Effector memory CD8-positive, alpha-beta T cell (primary cell): ENCODE data around the gene GRIN2A.

ENCODE experiments used
- ATAC-seq: fragments of 150-1000 bp; cut with Tn5 transposase; replicated peaks from 2 replicates; pipeline ENCODE4 v1.10.0; 2021; ENCODE audit warnings: mild to moderate bottlenecking, moderate library complexity
- DNase-seq, 3 experiments: peaks; one replicate each; pipeline ENCODE4 v3.0.0; 2021
- H3K27ac Mint-ChIP-seq, 2 donors: one replicate each; pipeline ENCODE4 v1.8.0; 2022; ENCODE audit warnings: mild to moderate bottlenecking in 2 of 2, mixed read lengths in 2 of 2, moderate library complexity in 2 of 2
- H3K27me3 Mint-ChIP-seq, 2 donors: one replicate each; pipeline ENCODE4 v1.8.0; 2022; ENCODE audit warnings: mixed read lengths in 2 of 2
- H3K36me3 Mint-ChIP-seq: one replicate; pipeline ENCODE4 v1.8.0; 2022; ENCODE audit warnings: mild to moderate bottlenecking, moderate library complexity, mixed read lengths; ENCODE audit not compliant: insufficient read depth
- H3K4me1 Mint-ChIP-seq, 2 donors: one replicate each; pipeline ENCODE4 v1.8.0; 2022; ENCODE audit warnings: low read depth in 2 of 2, mixed read lengths in 2 of 2
- H3K4me3 Mint-ChIP-seq, 2 donors: one replicate each; pipeline ENCODE4 v1.8.0; 2022; ENCODE audit warnings: mild to moderate bottlenecking in 2 of 2, mixed read lengths in 2 of 2, moderate library complexity in 2 of 2
- H3K9me3 Mint-ChIP-seq, 2 donors: one replicate each; pipeline ENCODE4 v1.8.0; 2022; ENCODE audit warnings: mixed read lengths in 2 of 2
- total RNA-seq, 9 experiments: gene quantifications; one replicate each; lab custom pipeline; 2026; lab: John Stamatoyannopoulos, UW

The GRIN2A gene
- 0 to 0.18 (median 0) reads per million in 9 experiments for total RNA-seq

DNA sequence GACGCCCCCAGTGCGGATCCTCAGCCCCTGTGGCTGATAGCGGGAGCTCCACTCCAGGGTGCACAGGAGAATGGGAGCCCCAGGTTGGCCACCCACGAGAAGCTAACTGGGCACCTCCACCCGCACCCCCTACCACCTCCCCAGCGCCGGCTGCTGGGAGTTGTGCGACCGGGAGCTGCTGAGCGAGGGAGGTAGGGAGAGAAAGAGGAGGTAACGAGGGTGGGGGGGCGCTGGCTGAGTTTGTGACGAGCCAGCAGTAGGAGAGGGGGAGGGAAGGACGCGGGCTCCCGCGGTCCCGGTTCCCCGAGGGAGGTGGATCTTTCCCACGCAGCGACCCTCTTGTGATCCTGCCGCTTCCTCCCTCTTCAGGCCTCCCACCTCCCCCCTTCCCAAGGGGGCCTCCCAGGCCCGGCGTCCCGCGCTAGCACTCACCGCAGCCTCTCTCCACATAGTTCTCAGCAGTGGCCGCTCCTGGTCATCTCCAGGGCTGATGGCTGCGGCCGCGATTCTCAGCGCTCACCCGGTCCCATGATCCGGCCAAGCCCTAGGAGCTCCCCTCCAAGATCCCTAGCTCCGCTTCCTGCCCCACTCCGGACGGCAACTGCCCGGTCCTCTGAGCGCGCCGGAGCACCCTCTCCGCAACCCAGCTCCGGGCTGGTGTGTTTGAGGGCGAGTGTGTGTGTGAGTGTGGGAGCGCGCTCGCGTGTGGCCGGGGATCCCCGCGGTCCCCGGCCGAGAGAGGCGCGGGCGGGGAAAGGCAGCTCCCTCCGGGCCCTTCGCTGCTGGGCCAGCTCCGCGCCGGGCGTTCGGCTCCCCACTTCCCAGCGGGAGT, at the start of gene GRIN2A:
Gene GRIN2A (minus strand): TSS at position 207 of the 832 bp plus-strand sequence. CDS start 2,017 bp downstream, outside the sequence.
- H3K4me1 Mint-ChIP-seq: peaks cover 8% of the 10 kb centered on the region in 2 donors
- DNase-seq (no peak), ATAC-seq (no peak)
- H3K4me3 Mint-ChIP-seq: peak within 1 kb of the TSS; percentile 13 to 22
- H3K9me3 Mint-ChIP-seq: no peaks in the 10 kb centered on the region
- H3K27me3 Mint-ChIP-seq: peaks cover 44 to 69% of the 10 kb centered on the region in 2 donors
- H3K27ac Mint-ChIP-seq: no peak within 1 kb of the TSS
- H3K36me3 Mint-ChIP-seq: no peaks in the 10 kb centered on the region

DNA sequence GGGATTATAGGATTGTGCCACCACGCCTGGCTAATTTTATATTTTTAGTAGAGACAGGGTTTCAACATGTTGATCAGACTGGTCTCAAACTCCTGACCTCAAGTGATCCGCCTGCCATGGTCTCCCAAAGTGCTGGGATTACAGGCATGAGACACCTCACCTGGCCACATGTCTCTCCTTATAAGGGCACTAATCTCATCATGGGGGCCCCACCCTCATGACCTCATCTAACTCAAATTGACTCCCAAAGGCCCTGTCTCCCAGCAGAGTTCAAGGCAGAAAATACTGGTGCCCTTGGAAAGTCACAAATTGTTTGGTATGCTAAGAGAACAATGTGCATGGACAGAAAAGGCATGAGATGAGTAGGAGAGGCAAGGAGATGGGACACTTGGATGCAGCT, 49.3 kb upstream of the GRIN2A start:
- DNase-seq: no peak
- peaks cover 0 to 11% of the 10 kb centered on the region in 2 donors for H3K9me3 Mint-ChIP-seq
- no peaks in the 10 kb centered on the region for H3K4me1 Mint-ChIP-seq
- H3K36me3 Mint-ChIP-seq: no peaks in the 10 kb centered on the region
- H3K27me3 Mint-ChIP-seq: peaks cover 16 to 25% of the 10 kb centered on the region in 2 donors
- H3K27ac Mint-ChIP-seq: no peak overlapping the region
- no peak for ATAC-seq
- no peak overlapping the region for H3K4me3 Mint-ChIP-seq

DNA sequence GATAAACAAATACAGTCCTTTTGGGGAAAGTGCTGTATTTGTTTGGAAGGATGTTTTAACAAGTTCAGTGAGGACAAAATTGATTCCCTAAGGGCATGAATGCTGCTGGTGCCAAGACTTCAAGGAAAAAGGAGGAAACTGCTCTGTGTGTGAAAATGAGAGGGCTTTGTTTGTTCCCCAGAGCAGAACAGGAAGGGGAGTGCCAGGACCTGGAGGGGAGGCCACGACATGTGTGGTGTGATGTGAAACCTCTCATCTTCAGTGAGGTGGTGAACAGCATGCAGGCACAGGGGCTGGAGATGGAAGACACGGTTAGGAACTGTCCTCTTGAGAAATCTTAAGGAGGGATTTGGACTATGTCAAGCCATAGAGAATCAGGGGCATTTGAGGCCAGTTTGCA, 46.6 kb upstream of the GRIN2A start:
- H3K27ac Mint-ChIP-seq: no peak overlapping the region
- ATAC-seq: no peak

DNA sequence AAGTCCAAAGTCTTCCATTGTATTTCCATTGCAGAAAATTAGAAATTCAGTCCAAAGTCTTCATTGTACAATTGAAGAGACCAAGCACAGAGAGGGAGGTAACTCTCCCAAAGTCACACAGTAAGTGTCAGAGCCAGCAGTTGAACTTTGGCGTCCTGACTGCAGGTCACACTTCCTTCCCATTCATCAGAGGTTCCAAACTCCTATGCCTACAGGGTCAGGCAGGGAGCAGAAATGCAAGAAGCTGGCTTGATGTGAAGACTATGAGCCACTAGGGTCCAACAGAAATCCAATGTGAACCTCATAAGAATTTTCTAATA, 44.7 kb upstream of the GRIN2A start:
- Mint-ChIP-seq H3K36me3 (no peaks in the 10 kb centered on the region), H3K27me3 (peaks cover 27 to 55% of the 10 kb centered on the region in 2 donors), H3K4me1 (no peaks in the 10 kb centered on the region), H3K27ac (no peak overlapping the region), H3K4me3 (no peak overlapping the region), H3K9me3 (peaks cover 0 to 5% of the 10 kb centered on the region in 2 donors)
- ATAC-seq: no peak
- no peak for DNase-seq

More for the DNA sequence above, 46.6 kb upstream of the GRIN2A start:
- Mint-ChIP-seq H3K36me3 (no peaks in the 10 kb centered on the region), H3K4me3 (no peak overlapping the region), H3K4me1 (no peaks in the 10 kb centered on the region), H3K9me3 (peaks cover 0 to 11% of the 10 kb centered on the region in 2 donors), H3K27me3 (peaks cover 30 to 45% of the 10 kb centered on the region in 2 donors)
- DNase-seq: no peak

DNA sequence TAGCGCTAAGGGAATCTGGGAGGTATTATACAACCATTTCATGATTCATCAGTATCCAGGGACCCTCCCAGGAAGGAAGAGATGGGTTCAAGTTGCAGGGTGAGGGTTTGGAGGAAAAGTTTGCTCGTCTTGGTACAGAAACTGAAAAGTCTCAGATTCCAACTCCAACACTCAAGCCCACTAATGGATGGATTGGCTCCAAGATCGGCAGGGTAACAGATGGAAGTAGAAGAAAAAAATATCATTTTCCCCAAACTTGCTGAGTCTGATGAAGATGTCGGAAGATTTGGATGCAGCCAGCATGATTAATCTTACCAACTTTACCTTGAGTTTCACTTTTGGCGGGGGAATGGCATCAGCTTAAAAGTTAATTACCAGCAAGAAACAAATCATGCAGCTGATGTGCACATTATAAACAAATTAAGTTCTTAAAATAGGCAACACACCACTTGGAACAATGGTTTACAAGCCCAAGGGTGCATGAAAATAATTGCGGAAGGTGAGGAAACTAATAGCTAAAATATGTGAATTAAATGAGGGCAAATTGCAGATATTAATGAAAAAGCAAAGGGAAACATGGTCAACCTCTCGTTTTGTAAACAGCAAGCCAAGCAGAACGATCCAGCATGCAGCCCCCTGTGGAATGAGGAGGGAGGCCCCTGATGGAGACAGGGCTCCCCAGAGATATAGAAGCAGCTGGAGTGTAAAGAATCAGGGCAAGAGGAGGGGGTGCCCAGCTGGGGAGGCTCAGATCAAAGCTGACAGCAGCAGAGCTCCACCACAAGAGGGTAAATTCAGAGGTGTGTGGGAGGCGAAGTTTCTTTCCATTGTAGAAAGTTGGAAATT, 44.1 kb upstream of the GRIN2A start:
- ATAC-seq: no peak
- Mint-ChIP-seq H3K4me1 (no peaks in the 10 kb centered on the region), H3K9me3 (peaks cover 0 to 4% of the 10 kb centered on the region in 2 donors), H3K27ac (no peak overlapping the region), H3K36me3 (no peaks in the 10 kb centered on the region), H3K4me3 (no peak overlapping the region), H3K27me3 (peaks cover 30 to 59% of the 10 kb centered on the region in 2 donors)
- DNase-seq: no peak

DNA sequence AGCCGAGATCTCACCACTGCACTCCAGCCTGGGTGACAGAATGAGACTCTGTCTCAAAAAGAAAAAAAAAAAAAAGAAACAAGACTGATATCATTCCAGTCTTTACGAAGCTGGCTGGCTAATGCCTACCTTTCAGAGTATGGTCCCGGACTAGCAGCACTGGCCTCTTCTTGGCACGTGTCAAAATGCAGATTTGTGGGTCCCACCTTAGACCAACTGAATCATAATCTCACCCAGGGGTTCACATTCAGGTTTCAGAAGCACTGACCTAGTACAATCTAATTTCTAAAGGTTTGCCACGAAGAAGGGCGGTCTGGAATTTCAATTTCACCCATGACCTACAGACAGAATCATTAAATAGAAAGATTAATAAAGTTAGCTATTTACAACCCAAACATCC, 43.4 kb upstream of the GRIN2A start:
- H3K27ac Mint-ChIP-seq: no peak overlapping the region

DNA sequence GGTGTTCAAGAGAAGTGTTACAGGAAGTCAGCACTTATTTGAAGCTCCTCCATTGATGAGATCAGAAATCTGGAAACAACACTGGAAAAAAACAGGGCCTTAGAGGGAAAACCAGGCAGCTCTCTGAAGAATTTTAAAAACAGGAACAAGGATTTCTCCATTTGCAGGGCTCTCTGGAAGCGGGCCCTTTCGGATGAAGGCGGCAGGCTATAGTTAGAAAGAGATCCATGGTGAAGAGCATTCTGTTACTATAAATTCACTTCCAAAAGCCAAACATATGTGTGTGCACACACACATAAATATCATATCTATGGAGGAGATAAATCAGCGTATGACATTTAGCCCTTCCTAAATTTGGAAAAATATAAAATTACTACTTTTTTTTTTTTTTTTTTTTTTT, 42.6 kb upstream of the GRIN2A start:
- no peak overlapping the region for H3K27ac Mint-ChIP-seq
- DNase-seq: no peak
- H3K4me3 Mint-ChIP-seq: no peak overlapping the region
- no peaks in the 10 kb centered on the region for H3K36me3 Mint-ChIP-seq
- H3K9me3 Mint-ChIP-seq: peaks cover 0 to 2% of the 10 kb centered on the region in 2 donors
- H3K4me1 Mint-ChIP-seq: no peaks in the 10 kb centered on the region
- ATAC-seq: no peak
- peaks cover 30 to 59% of the 10 kb centered on the region in 2 donors for H3K27me3 Mint-ChIP-seq

More for the DNA sequence above, 43.4 kb upstream of the GRIN2A start:
- Mint-ChIP-seq H3K4me1 (no peaks in the 10 kb centered on the region), H3K4me3 (no peak overlapping the region), H3K9me3 (peaks cover 0 to 2% of the 10 kb centered on the region in 2 donors), H3K27me3 (peaks cover 30 to 59% of the 10 kb centered on the region in 2 donors), H3K36me3 (no peaks in the 10 kb centered on the region)
- no peak for DNase-seq
- ATAC-seq: no peak

DNA sequence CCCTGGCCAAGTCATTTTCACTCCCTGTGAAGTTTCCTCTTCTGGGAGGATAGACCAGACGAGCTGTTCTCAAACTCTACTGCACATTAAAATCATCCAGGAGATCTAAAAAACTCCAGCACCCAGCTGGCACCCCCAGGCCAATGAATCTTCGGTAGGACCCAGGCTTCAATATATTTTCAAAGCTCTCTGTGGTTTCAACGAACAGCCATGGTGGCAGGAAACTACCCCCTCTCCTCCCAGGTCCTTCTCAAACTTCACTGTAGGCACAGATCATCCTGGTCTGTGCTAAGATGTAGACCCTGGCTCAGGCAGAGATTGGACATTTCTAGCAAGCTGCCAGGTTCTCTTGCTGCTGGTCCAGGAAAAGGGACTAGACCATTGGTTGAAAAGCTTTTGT, 38.7 kb upstream of the GRIN2A start:
- Mint-ChIP-seq H3K27ac (no peak overlapping the region), H3K4me1 (no peaks in the 10 kb centered on the region), H3K36me3 (no peaks in the 10 kb centered on the region), H3K27me3 (peaks cover 25 to 40% of the 10 kb centered on the region in 2 donors), H3K4me3 (no peak overlapping the region), H3K9me3 (no peaks in the 10 kb centered on the region)
- ATAC-seq (no peak), DNase-seq (no peak)

DNA sequence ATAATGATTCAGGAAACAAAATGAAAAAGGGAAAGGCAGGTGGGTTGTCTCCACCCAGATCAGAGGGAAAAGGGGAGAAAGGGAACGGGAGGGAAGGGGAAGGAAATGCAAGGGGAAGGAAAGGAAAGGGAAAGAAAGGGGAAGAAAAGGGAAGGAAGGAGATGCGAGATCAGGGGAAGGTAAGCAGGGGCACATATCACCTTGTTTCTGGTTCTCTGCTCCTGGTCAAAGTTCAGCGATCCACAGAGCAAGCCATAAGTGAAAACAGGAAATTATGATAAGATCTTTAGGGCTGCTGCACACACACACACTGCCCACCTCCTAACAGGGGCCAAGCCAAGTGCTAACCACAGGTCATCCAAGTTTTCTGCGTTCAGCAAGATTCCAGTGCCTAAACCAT, 37.5 kb upstream of the GRIN2A start:
- ATAC-seq: no peak
- H3K27me3 Mint-ChIP-seq: peaks cover 20 to 34% of the 10 kb centered on the region in 2 donors
- no peaks in the 10 kb centered on the region for H3K9me3 Mint-ChIP-seq
- no peaks in the 10 kb centered on the region for H3K36me3 Mint-ChIP-seq
- H3K4me1 Mint-ChIP-seq: no peaks in the 10 kb centered on the region
- no peak overlapping the region for H3K27ac Mint-ChIP-seq
- no peak overlapping the region for H3K4me3 Mint-ChIP-seq
- no peak for DNase-seq

DNA sequence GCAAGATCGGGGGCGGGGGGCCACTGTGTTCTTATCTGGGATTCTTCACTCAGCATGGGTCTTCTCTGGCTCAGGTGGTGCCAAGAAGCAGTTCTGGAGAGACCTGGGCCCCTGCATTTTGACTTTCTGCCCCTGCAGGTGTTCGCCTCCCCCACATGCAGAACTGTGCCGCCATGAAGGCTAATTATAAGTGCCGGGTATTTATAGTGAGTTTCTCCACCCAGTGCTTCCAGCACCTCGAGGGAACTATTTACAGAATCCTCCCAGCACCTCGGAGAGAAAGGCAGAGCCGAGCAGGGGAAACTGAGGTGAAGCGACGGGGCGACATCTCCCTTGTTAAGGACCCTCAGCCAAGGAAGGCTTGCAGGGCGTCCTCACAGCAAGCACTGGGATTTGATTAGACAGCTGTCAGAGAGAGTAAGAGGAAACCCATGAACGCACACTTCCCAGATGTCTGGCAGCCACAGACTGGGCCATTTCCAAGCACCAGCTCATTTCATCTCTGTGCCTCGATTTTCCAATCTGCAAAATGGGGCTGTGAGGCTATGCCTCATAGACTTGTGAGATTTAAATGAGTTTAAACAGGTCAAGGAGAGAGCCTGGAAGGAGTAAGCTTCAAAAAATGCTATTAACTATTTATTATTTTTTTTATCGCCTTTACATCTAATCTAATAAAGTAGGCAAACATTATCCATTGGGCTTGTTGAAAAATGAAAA, 36.4 kb upstream of the GRIN2A start:
- DNase-seq (no peak), ATAC-seq (no peak)
- Mint-ChIP-seq H3K4me3 (no peak overlapping the region), H3K27ac (no peak overlapping the region), H3K4me1 (no peaks in the 10 kb centered on the region), H3K36me3 (no peaks in the 10 kb centered on the region), H3K9me3 (no peaks in the 10 kb centered on the region), H3K27me3 (peaks cover 18 to 34% of the 10 kb centered on the region in 2 donors)

DNA sequence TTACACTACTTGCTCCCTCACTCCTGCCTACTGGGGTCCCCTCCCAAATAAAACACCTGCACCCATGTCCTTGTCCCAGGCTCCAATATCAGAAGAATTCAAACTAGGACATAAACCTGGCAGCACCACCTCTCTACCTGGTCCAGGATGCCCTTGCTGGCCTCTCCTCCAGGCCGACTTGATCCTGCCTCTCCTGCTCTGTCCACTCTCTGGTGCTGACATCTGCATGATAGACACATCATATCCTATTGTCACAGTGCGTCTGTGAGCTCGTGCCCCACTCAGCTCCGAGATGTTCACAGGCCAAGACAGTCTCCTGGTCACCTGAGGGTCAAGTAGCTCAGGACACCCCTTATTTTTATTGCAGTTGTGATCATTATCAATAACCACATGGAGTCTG, 31.5 kb upstream of the GRIN2A start:
- H3K27ac Mint-ChIP-seq: no peak overlapping the region
- peaks cover 39 to 65% of the 10 kb centered on the region in 2 donors for H3K27me3 Mint-ChIP-seq
- H3K4me3 Mint-ChIP-seq: no peak overlapping the region
- no peak for ATAC-seq
- DNase-seq: no peak
- no peaks in the 10 kb centered on the region for H3K4me1 Mint-ChIP-seq
- no peaks in the 10 kb centered on the region for H3K9me3 Mint-ChIP-seq
- H3K36me3 Mint-ChIP-seq: no peaks in the 10 kb centered on the region

DNA sequence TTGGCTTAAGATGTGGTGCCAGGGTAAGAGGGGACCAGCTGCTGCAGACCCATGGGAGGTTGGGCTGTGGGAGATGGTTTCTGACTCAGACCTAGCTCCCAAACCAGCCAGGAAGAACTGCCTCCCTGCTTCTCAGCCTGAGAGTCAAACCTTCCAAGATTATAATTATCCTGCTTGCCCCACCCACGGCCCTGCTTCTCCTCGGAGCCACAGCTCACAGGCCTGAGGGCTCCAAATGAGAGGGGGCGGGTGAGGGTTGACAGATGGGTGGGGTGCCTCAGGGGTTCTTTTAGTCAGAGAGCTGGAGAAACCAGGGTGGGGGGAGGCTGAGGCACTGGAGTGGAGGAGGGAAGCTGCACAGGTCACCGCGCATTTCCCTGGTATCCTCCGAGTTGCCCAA, 28.7 kb upstream of the GRIN2A start:
- peaks cover 29 to 67% of the 10 kb centered on the region in 2 donors for H3K27me3 Mint-ChIP-seq

DNA sequence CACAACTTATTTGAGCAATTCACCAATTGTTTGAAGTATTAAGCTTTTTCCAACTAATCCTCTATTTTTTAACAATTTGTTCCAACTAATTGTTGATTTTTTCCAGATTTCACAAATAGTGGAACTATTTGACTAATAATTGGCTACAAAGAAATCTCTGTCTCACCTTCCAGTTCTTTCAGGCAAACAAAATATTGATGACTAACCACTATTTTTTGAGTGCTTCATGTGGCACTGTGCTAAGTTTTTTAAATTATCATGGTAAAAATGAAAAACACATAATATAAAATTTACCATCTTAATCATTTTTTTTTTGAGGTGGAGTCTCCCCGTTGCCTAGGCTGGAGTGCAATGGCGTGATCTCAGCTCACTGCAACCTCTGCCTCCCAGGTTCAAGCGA, 24.6 kb upstream of the GRIN2A start:
- ATAC-seq (no peak), DNase-seq (no peak)
- Mint-ChIP-seq H3K36me3 (no peaks in the 10 kb centered on the region), H3K27me3 (peaks cover 27 to 48% of the 10 kb centered on the region in 2 donors), H3K9me3 (peaks cover 0 to 2% of the 10 kb centered on the region in 2 donors), H3K4me1 (no peaks in the 10 kb centered on the region), H3K27ac (no peak overlapping the region), H3K4me3 (no peak overlapping the region)

More for the DNA sequence above, 28.7 kb upstream of the GRIN2A start:
- H3K4me3 Mint-ChIP-seq: no peak overlapping the region
- no peak for DNase-seq
- no peak for ATAC-seq
- H3K36me3 Mint-ChIP-seq: no peaks in the 10 kb centered on the region
- no peak overlapping the region for H3K27ac Mint-ChIP-seq
- H3K9me3 Mint-ChIP-seq: no peaks in the 10 kb centered on the region
- no peaks in the 10 kb centered on the region for H3K4me1 Mint-ChIP-seq
